Measurements from ENCODE around the gene MTREX. TPM values are rescaled to one million over a fixed set of nuclear protein-coding genes. Genes with fewer than 3 reads are reported as not detected.

Gene MTREX
- total and polyA plus RNA-seq, 2 experiments from 2014 or later = 19.0 to 66.0 TPM

DNA sequence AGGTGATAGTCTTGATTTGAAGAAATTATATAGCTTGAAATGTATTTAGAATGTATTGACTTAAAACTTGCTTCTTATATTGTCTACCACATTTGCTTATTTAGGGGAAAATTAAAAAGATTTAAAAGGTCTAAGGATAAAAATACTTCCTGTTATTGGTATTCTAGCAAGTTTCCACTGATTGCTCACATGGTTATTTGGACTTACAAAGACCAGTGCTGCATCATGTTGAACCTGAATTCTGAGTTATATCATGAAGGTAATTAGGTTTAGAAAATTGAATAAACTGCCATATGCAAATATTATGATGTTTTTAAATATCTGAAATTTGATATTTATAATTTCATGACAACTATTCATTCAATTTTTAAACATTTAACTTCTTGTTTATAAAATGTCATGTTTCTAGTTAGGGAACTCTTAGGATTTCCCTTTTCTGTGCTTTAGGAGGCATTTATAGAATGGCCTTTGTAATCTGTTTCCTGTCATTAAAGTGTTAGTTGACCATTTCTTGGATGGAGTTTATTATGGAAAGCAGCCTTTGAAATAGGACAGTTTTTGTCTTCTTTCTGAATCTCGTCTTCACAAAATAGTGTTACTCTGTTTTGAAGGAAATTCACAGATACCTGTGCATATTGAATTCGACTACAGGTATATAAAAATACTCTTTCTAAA lies 85.8 kb downstream of the MTREX start:
- Histone ChIP-seq H3K4me2 (no peak overlapping the region), H3K27ac (no peak overlapping the region), H3K4me3 (no peak overlapping the region), H3K79me2 (peaks cover 4% of the 10 kb centered on the region), H3K27me3 (no peaks in the 10 kb centered on the region), H2AFZ (no peak overlapping the region), H3K36me3 (replicated peaks; ENCODE audit: insufficient read depth, low read depth) (peaks cover 5% of the 10 kb centered on the region), H3K9me2 (replicated peaks; ENCODE audit: insufficient read depth) (no peaks in the 10 kb centered on the region), H3K4me1 (ENCODE audit: insufficient read depth) (peaks cover 19% of the 10 kb centered on the region), H3K9me3 (ENCODE audit: low read depth) (no peaks in the 10 kb centered on the region), H4K20me1 (ENCODE audit: insufficient read depth, poor library complexity, severe bottlenecking) (no peaks in the 10 kb centered on the region)
- WGBS (ENCODE audit: low lambda C conversion rate, missing lambda C conversion rate) = 47% methylated on average over 2 of the region's 2 CpGs
- TF ChIP-seq EZH2 (IDR thresholded peaks at IDR 0.05; ENCODE audit: borderline replicate concordance) = no peak
- TF ChIP-seq, protein P1, sequence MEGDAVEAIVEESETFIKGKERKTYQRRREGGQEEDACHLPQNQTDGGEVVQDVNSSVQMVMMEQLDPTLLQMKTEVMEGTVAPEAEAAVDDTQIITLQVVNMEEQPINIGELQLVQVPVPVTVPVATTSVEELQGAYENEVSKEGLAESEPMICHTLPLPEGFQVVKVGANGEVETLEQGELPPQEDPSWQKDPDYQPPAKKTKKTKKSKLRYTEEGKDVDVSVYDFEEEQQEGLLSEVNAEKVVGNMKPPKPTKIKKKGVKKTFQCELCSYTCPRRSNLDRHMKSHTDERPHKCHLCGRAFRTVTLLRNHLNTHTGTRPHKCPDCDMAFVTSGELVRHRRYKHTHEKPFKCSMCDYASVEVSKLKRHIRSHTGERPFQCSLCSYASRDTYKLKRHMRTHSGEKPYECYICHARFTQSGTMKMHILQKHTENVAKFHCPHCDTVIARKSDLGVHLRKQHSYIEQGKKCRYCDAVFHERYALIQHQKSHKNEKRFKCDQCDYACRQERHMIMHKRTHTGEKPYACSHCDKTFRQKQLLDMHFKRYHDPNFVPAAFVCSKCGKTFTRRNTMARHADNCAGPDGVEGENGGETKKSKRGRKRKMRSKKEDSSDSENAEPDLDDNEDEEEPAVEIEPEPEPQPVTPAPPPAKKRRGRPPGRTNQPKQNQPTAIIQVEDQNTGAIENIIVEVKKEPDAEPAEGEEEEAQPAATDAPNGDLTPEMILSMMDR (IDR thresholded peaks at IDR 0.05; ENCODE audit: poor library complexity) = no peak
- no peak for TF ChIP-seq EZH2phosphoT487 (IDR thresholded peaks at IDR 0.05; ENCODE audit: low read depth, severe bottlenecking, unreplicated experiment)
- no peak for DNase-seq (ENCODE audit: low spot score)

GRCh38 chr5:55402199-55402598 lies 94.4 kb downstream of the MTREX start:
- Histone ChIP-seq H3K4me1 (ENCODE audit: insufficient read depth) (no peaks in the 10 kb centered on the region), H4K20me1 (ENCODE audit: insufficient read depth, poor library complexity, severe bottlenecking) (no peaks in the 10 kb centered on the region), H3K79me2 (no peaks in the 10 kb centered on the region), H3K36me3 (replicated peaks; ENCODE audit: insufficient read depth, low read depth) (no peaks in the 10 kb centered on the region), H3K4me2 (no peak overlapping the region), H3K9me3 (ENCODE audit: low read depth) (no peaks in the 10 kb centered on the region), H3K27me3 (no peaks in the 10 kb centered on the region), H3K4me3 (no peak overlapping the region), H3K27ac (no peak overlapping the region), H3K9me2 (replicated peaks; ENCODE audit: insufficient read depth) (no peaks in the 10 kb centered on the region), H2AFZ (no peak overlapping the region)
- TF ChIP-seq, protein P1 (IDR thresholded peaks at IDR 0.05; ENCODE audit: poor library complexity) = no peak
- no peak for TF ChIP-seq EZH2 (IDR thresholded peaks at IDR 0.05; ENCODE audit: borderline replicate concordance)
- TF ChIP-seq EZH2phosphoT487 (IDR thresholded peaks at IDR 0.05; ENCODE audit: low read depth, severe bottlenecking, unreplicated experiment) = no peak
- 46% methylated on average over 2 of the region's 2 CpGs for WGBS (ENCODE audit: low lambda C conversion rate, missing lambda C conversion rate)
- no peak for DNase-seq (ENCODE audit: low spot score)

GRCh38 chr5:55406292-55406691 lies 98.5 kb downstream of the MTREX start:
- TF ChIP-seq EZH2 (IDR thresholded peaks at IDR 0.05; ENCODE audit: borderline replicate concordance) = no peak
- DNase-seq (ENCODE audit: low spot score) = no peak
- 94% methylated on average over 2 of the region's 2 CpGs for WGBS (ENCODE audit: low lambda C conversion rate, missing lambda C conversion rate)
- Histone ChIP-seq H3K27ac (no peak overlapping the region), H3K36me3 (replicated peaks; ENCODE audit: insufficient read depth, low read depth) (no peaks in the 10 kb centered on the region), H3K79me2 (no peaks in the 10 kb centered on the region), H3K27me3 (no peaks in the 10 kb centered on the region), H3K4me1 (ENCODE audit: insufficient read depth) (no peaks in the 10 kb centered on the region), H3K4me2 (no peak overlapping the region), H3K4me3 (no peak overlapping the region), H2AFZ (no peak overlapping the region), H3K9me2 (replicated peaks; ENCODE audit: insufficient read depth) (no peaks in the 10 kb centered on the region), H4K20me1 (ENCODE audit: insufficient read depth, poor library complexity, severe bottlenecking) (no peaks in the 10 kb centered on the region), H3K9me3 (ENCODE audit: low read depth) (no peaks in the 10 kb centered on the region)

DNA sequence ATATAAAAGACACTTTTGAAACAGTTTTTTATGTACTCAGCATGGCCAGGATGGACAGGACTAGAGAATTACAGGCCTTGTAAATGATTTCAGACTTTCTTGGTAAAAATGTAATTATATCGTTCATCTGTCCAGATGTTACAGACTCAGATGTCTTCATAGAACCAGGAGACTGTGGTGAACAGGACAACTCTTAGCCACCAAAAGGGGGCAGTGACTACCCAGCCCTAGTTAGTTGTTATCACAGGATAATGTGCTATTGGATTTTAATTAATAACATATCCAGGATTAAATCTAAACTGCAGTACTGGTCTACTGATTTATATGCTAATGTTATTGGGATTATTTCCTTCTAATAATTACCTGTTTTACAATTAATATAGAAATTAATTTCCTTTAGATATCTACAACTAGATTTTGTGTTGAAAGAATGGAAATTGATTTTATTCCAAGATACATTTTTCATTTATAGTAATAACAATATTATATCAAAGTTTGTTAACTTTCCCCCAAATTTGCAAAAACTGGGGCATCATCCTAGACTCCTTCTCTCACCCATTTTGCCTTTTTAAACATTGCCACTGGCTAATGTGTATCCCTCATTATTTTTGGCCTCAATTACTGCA lies 99.4 kb downstream of the MTREX start:
- no peak for TF ChIP-seq EZH2 (IDR thresholded peaks at IDR 0.05; ENCODE audit: borderline replicate concordance)
- TF ChIP-seq, protein P1 (IDR thresholded peaks at IDR 0.05; ENCODE audit: poor library complexity) = peak; percentile 63
- WGBS (ENCODE audit: low lambda C conversion rate, missing lambda C conversion rate) = 46% methylated on average over 1 of the region's 1 CpG
- no peaks in the 10 kb centered on the region for H4K20me1 ChIP-seq (ENCODE audit: insufficient read depth, poor library complexity, severe bottlenecking)
- peak; percentile 40 for DNase-seq (ENCODE audit: low spot score)
- no peaks in the 10 kb centered on the region for H3K79me2 ChIP-seq
- no peaks in the 10 kb centered on the region for H3K36me3 ChIP-seq (replicated peaks; ENCODE audit: insufficient read depth, low read depth)
- no peaks in the 10 kb centered on the region for H3K27me3 ChIP-seq
- H2AFZ ChIP-seq = no peak overlapping the region
- H3K4me2 ChIP-seq = no peak overlapping the region
- H3K27ac ChIP-seq = no peak overlapping the region
- H3K9me3 ChIP-seq (ENCODE audit: low read depth) = no peaks in the 10 kb centered on the region
- no peaks in the 10 kb centered on the region for H3K9me2 ChIP-seq (replicated peaks; ENCODE audit: insufficient read depth)
- no peaks in the 10 kb centered on the region for H3K4me1 ChIP-seq (ENCODE audit: insufficient read depth)
- H3K4me3 ChIP-seq = no peak overlapping the region

Measured in hepatocyte (in vitro differentiated cells).